Measurements from ENCODE around the gene PANK3.
A peak's percentile ranks its signal among the peaks of the same experiment; 100 is the strongest.
"Not testable (repeated sequence)": the region's sequence is repeated elsewhere in the genome, so short reads cannot be mapped to it uniquely, and the experiment has no call there.

The PANK3 gene

DNA sequence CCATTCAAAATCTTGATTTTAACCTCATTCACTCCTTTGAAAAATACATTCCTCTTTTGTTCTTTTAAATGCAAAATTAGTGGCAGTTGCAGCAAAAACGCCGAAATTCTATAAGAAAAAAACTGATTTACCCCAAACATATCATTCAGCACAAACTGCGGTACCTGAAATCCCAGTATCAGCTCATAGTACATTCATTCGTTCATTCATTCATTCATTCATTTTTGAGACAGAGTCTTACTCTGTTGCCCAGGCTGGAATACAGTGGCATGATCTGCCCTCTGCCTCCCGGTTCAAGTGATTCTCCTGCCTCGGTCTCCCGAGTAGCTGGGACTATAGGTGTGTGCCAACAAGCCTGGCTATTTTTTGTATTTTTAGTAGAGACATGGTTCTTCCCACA is 29.6 kb downstream of the PANK3 start:
- DNase-seq: no peak

DNA sequence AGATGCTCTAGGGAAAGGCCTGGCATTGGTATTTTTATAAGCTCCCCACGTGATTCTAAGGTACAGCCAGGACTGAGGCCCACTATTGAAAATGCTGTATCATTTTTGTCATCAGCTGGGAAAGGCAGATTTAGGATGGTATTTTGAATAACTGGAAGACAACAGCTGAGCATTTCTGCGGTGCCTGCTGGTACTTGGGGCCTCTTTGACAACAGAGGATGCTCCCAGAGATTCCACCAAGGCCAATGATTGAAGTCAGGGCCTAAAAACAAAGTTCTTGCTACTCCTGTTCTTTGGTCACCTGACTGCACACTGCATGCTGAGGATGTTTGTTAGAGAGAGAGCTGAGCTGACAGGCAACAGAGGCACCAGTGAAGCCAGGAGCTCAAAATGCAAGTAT is 42.0 kb downstream of the PANK3 start:
- DNase-seq: no peak

DNA sequence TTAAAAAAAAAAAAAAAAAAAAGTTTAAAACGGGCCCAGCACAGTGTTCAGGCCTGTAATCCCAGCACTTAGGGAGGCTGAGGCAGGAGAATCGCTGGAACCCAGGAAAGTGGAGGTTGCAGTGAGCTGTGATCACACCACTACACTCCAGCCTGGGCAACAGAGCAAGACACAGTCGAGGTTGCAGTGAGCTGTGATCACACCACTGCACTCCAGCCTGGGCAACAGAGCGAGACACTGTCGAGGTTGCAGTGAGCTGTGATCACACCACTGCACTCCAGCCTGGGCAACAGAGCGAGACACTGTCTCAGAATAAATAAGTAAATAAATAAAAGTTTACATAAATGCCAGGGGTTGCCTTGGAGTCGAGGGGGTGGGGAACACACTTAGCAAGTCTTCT is 44.8 kb downstream of the PANK3 start:
- DNase-seq: not testable (repeated sequence)

DNA sequence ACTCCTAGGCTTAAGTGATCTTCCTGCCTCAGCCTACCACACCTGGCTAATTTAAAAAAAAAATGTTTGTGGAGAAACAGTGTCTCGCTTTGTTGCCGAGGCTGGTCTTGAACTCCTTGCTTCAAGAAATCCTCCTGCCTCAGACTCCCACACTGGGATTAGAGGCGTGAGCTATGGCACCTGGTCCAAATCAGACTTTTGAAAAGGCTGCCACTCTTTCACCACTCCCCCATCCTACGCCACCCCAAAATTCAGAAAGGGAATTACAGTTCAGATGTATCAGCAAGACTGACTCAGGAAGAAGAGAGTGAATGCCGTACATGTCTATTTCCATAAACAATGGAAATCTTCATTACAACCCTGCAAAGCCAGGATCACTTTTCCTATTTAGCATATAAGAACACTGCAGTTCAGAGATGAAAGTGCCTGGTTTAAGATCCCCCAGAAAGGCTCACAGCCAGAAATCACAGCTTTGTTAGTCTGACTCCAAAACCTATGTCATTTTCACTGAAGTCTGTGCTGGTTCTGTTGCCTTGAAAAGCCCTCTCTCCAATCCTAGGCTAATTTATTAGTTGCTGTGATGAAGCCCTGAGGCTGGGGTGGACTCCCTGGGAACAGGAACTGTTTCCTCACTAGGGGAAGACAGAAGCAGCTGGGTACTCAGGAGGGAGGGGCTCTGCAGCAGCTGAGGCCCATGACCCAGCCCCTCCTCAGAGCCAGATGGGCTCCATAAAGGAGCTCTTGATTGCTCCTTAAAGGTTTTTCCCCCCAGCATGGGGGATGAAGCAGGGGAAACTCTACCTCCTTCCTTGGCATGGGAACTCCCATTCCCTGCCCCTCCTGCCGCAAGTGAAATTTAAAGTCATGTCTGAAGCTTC is 46.9 kb downstream of the PANK3 start:
- DNase-seq: no peak

DNA sequence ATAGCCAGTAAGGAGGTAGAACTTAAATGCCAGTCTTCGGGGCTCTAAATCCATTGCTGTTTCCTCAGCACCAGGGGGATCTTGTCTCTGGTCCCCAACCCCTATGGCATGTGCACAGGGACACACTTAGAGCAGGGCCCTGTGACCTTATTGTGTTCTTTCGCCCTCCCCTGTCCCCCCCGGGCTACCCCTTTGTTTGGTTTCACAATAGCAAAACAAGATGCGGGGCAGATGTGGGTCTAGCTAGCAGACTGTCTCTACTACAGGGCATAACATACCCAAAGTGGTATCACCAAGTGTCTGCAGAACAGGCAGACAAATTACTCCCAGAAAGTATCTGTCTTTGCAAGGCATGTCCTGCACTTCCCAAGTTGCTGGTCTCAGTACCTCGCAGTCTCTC is 48.0 kb downstream of the PANK3 start:
- DNase-seq: no peak

DNA sequence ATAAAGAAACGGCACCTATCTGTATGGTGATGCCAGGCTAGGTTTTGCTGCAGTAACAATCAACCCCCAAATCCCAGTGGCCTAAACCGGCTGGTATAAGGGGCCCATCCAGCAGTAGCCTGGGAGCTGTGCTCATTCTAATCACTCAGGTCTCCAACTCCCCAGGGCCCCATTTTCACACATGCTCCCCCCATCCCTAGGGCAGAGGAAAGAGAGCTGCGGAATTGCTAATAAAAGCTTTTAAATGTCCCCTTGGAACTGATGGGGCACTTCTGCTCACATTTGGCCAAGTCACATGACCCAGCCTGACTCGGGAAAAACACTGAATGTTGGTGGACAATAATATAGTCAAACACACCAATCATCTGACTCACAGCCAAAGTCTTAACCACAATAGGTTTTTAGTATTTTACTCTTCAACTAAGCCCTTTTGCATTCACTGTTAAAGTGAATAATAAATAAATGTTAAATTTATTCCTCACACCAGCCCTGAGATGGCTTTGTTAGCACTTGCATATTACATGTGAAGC is 48.5 kb downstream of the PANK3 start:
- no peak for DNase-seq

DNA sequence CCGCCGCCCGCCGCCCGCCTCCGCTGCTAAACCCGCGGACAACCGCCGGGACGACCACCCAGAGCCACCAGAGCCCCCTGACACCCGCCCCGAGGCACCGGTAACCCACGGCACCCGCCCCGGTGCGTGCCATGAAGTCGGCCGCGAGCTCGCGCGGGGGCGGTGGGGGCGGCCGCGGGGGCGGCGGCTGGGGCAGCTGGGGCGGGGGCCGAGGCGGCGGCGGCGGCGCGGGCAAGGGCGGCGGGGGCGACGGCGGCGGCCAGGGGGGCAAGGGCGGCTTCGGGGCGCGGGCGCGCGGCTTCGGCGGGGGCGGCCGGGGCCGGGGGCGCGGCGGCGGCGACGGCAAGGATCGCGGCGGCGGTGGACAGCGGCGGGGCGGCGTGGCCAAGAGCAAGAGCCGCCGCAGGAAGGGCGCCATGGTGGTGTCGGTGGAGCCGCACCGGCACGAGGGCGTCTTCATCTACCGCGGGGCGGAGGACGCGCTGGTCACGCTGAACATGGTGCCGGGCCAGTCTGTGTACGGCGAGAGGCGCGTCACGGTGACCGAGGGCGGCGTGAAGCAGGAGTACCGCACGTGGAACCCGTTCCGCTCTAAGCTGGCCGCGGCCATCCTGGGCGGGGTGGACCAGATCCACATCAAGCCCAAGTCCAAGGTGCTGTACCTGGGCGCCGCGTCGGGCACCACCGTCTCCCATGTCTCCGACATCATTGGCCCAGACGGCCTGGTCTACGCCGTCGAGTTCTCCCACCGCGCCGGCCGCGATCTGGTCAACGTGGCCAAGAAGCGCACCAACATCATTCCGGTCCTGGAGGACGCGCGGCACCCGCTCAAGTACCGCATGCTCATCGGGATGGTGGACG is 49.6 kb downstream of the PANK3 start:
- DNase-seq: no peak

DNA sequence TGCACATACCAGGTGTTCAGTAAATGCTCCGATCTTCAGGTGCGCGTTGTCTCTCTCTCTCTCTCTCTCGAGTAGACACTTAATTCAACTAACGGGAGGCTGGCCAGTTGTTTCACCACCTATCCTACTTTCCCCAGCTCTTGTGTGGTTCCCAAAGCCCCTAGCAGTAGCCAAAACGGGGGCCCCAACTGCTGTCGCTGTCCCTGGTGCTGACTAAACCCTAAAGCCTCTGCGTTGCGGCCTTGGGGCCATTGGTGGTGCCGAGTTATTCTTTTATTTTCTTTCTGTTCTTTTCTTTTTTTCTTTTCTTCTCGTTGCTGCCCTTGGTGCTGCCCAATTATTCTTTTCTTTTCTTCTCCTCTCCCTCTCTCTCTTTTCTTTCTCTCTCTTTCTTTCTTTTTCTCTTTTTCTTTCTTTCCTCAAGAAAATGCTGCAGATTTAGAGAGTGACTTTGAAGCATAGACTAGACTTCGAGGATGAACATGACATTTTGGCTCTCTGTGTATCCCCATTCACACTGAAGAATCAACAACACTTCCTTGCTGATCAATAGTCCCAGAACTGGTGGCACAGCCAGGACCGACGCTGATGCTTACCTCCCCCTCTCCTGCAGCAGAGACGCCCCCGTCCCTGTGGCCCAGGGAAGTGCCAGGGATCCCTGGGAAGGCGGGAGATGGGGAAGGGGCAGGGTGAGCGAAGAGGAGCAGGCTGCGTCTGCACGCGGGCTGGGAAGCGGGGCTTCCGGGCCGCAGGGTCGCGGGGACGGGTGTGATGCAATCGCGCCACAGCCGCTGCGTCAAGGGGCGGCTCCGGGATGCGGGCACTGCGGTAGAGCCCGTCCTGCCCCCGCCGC is 50.4 kb downstream of the PANK3 start, which contains the start of gene FBLL1:
Gene FBLL1 (plus strand): TSS at position 785 of the 853 bp plus-strand sequence. CDS start 200 bp downstream, outside the sequence.
- peak; percentile 38 for DNase-seq

DNA sequence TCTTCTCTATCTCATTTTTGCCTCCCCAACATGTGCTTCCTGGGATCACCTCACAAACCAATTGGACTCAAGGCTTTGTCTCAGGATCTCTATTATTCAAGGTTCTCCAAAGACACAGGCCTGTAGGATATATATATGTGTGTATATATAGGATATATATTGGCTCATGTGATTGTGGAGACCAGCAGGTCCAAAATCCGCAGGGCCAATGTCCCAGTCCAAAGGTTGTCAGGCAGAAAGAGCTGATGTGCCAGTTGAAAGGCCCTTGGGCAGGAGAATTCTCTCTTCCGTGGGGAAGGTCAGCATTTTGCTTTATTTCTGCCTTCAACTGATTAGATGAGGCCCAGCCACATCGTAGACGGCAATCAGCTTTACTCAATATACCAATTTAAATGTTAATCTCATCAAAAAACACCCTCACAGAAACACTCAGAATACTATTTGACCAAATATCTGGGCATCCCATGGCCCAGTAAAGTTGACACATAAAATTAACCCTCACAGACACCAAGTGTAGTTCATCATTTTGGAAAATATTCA is 51.3 kb downstream of the PANK3 start:
- DNase-seq: no peak

DNA sequence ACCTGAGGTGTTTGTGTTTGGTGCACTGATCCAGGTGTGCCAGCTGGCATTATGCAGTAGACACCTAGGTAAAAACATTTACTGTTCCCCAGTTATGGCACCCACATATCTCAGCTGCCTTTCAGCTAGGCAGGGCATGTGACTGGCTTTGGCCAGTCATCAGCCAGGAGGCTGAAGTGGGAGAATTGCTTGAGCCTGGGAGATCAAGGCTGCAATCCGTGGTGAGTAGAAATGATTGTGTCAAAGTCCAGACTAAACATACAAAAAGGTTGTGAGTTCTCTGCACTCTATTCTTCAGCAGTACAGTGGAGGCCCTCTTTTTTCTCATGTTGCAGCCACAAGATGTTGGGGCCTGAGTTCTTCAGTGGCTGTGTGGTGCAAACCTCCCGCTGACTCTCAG is 53.3 kb downstream of the PANK3 start:
- no peak for DNase-seq

DNA sequence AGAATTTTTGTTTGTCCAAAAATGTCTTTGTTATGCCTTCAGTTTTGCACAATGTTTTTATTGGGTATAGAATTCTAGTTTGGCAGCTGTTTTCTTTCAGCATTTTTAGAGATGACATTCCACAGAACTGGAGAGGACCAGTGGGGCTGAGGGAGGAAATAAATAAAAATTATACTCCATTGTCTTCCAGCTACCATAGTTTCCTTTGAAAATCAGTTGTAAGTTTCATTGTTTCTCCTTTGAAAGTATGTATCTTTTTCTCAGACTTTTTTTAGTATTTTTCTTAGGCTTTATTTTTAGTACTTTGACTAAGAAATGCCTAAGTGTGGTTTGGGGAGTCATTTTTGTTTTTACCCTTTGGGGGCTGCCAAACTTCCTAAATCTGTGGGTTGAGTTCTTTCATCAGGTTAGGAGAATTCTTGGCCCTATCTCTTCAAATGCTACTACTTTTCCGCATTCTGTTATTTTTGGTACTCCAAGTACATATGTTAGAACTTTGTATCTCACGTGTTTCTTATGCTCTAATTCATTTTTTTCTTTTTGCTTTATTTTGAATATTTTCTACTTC is 65.2 kb downstream of the PANK3 start:
- DNase-seq: no peak

DNA sequence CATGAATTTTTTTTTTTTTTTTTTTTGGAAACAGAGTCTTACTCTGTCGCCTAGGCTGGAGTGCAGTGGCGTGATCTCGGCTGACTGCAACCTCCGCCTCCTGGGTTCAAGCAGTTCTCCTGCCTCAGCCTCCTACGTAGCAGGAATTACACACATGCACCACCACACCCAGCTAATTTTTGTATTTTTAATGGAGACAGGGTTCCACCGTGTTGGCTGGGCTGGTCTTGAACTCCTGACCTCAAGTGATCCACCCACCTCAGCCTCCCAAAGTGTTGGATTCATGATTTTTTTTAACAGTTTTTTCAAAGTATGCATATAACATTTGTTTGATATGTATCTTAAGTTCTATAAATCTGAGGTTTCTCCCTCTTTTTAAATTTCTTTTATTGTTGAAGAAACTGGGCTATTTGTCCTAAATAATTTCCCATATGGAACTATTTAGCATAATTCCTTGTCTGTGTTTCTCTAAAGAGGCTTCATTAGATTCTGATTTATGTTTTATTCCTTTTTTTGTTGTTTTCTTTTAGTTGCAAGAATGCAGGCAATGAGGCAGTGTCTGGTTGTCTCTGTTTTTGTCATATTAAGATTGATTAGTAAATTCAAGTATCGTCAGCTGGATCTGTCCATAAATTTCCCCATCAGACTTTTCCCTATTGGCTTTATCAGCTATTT is 76.5 kb downstream of the PANK3 start:
- no peak for DNase-seq
